ENCODE data around the gene CCDC178.

The CCDC178 gene

DNA sequence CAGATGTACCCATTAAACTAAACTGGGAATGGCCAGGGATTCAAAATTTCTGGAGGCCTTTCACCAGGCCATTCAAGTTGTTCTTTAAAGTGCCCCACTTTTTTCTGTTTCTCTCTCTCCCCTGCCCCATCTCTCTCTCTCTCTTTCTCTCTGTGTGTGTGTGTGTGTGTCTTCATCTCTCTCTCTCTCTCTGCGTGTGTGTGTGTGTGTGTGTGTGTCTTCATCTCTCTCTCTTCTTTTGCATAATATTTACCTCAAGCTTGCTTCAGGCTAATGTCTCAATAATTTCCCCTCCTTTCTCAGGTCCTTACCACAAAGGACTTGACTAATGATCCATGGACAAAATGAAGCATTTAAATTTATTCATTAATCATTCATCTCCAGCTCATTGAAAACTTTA is 503.5 kb downstream of the CCDC178 start:
- no peaks in the 10 kb centered on the region for H3K9me3 ChIP-seq (ENCODE audit: control insufficient read depth in 1 of 2, low read length in 2 of 2)
- no peaks in the 10 kb centered on the region for H3K4me1 ChIP-seq (ENCODE audit: control insufficient read depth in 1 of 2, insufficient read depth in 2 of 2, low read length in 2 of 2)
- H3K36me3 ChIP-seq (ENCODE audit: control insufficient read depth in 1 of 2, insufficient read depth in 2 of 2, low read length in 2 of 2), result no peaks in the 10 kb centered on the region
- H3K27ac ChIP-seq (ENCODE audit: low read length), result no peak overlapping the region
- no peak overlapping the region for H3K4me3 ChIP-seq (ENCODE audit: low read depth in 1 of 2, low read length in 2 of 2)
- H3K27me3 ChIP-seq (ENCODE audit: low read depth, low read length), result no peaks in the 10 kb centered on the region

DNA sequence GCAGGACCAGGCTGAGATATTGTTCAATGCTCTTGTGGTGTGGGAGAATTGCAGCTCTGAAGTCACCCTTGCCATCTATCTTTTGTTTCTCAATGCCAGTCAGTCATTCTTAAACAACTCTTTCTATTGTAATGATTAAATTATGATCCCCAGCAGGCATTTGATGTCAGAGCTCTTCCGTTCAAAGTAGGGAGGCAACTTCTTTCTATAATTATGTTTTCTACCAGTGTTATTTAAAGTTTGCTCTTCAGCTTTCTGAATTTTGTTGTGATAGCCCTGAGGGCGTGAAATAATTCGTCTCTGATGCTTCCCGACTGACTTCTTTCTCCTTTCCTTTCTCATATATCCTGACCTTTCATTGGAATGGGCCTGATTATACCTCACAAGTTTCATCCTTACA is 506.3 kb downstream of the CCDC178 start:
- no peaks in the 10 kb centered on the region for H3K4me1 ChIP-seq (ENCODE audit: control insufficient read depth in 1 of 2, insufficient read depth in 2 of 2, low read length in 2 of 2)
- no peak overlapping the region for H3K27ac ChIP-seq (ENCODE audit: low read length)
- H3K4me3 ChIP-seq (ENCODE audit: low read depth in 1 of 2, low read length in 2 of 2), result no peak overlapping the region
- no peaks in the 10 kb centered on the region for H3K27me3 ChIP-seq (ENCODE audit: low read depth, low read length)
- H3K36me3 ChIP-seq (ENCODE audit: control insufficient read depth in 1 of 2, insufficient read depth in 2 of 2, low read length in 2 of 2), result no peaks in the 10 kb centered on the region
- no peaks in the 10 kb centered on the region for H3K9me3 ChIP-seq (ENCODE audit: control insufficient read depth in 1 of 2, low read length in 2 of 2)

DNA sequence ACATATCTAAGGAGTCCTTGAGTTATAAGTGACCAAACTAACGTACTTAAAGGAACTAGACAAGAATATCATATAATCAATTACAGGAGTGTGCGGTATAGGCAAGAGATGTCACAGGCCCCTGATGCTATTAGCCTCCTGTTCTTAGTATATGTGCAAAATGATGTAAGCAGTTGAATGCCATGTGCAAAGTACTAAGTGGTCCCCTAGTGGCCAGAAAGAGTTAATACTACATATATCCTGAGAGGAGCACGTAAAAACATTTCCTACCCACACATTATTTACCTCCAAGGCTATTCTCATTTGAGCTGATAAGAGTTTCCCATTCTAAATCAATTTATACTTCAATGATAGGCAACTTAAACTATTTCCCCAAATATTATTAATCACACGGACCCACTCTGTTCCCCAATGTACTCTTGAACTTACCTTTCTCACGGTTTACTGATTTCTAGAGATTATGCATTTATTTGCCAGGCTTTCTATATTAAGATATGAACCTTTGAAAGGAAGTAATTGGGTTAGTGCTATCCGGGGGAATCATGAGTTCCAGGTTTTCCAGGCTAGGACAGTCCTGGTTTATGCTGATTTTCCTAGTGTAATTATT is 509.7 kb downstream of the CCDC178 start:
- Histone ChIP-seq H3K9me3 (ENCODE audit: control insufficient read depth in 1 of 2, low read length in 2 of 2) (no peaks in the 10 kb centered on the region), H3K27ac (ENCODE audit: low read length) (no peak overlapping the region), H3K4me1 (ENCODE audit: control insufficient read depth in 1 of 2, insufficient read depth in 2 of 2, low read length in 2 of 2) (no peaks in the 10 kb centered on the region), H3K4me3 (ENCODE audit: low read depth in 1 of 2, low read length in 2 of 2) (no peak overlapping the region), H3K27me3 (ENCODE audit: low read depth, low read length) (no peaks in the 10 kb centered on the region), H3K36me3 (ENCODE audit: control insufficient read depth in 1 of 2, insufficient read depth in 2 of 2, low read length in 2 of 2) (no peaks in the 10 kb centered on the region)

DNA sequence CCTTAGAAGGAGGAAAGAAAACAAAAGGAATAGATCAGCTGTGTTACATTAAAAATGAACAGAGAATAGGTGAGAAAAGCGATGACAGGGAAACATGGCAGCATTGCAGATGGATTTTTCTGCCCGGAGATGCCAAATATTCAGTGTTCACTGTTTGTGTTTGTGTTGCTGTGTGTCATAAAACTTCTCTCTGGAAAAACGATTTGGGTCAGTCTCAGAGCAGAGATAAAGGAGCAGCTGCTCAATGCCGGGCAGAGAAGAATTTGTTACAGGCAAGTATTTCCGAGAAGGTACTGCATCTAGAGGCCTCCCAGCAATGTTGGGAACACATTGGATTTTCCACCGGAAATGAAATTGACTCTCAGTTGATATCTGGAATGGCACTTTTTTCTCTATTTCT is 511.3 kb downstream of the CCDC178 start:
- Histone ChIP-seq H3K27ac (ENCODE audit: low read length) (no peak overlapping the region), H3K4me3 (ENCODE audit: low read depth in 1 of 2, low read length in 2 of 2) (no peak overlapping the region), H3K27me3 (ENCODE audit: low read depth, low read length) (no peaks in the 10 kb centered on the region), H3K36me3 (ENCODE audit: control insufficient read depth in 1 of 2, insufficient read depth in 2 of 2, low read length in 2 of 2) (no peaks in the 10 kb centered on the region), H3K4me1 (ENCODE audit: control insufficient read depth in 1 of 2, insufficient read depth in 2 of 2, low read length in 2 of 2) (no peaks in the 10 kb centered on the region), H3K9me3 (ENCODE audit: control insufficient read depth in 1 of 2, low read length in 2 of 2) (no peaks in the 10 kb centered on the region)

DNA sequence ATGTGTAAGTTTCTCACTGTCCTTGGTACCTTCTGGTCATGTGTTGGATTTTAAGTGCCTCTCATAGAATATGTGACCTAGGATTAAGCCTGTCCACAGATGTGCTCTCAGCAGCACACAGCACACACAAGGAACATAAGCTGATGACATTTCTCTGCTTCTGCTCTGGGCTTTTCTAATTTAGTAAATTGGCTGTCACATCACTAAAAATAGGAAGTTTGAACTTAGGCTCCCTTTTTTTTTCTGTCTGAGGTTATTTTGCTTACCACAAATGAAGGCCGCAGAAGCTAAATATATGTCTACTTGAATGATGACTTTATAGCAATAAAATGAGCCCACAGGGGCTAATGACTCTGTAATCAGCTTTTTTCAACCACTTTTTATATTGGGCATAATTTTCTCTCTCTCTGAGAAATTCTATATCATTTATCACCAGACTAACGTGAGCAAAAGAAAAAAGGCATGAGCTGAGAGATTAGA is 517.5 kb downstream of the CCDC178 start:
- Histone ChIP-seq H3K9me3 (ENCODE audit: control insufficient read depth in 1 of 2, low read length in 2 of 2) (no peaks in the 10 kb centered on the region), H3K27me3 (ENCODE audit: low read depth, low read length) (no peaks in the 10 kb centered on the region), H3K27ac (ENCODE audit: low read length) (no peak overlapping the region), H3K36me3 (ENCODE audit: control insufficient read depth in 1 of 2, insufficient read depth in 2 of 2, low read length in 2 of 2) (no peaks in the 10 kb centered on the region), H3K4me1 (ENCODE audit: control insufficient read depth in 1 of 2, insufficient read depth in 2 of 2, low read length in 2 of 2) (no peaks in the 10 kb centered on the region), H3K4me3 (ENCODE audit: low read depth in 1 of 2, low read length in 2 of 2) (no peak overlapping the region)

DNA sequence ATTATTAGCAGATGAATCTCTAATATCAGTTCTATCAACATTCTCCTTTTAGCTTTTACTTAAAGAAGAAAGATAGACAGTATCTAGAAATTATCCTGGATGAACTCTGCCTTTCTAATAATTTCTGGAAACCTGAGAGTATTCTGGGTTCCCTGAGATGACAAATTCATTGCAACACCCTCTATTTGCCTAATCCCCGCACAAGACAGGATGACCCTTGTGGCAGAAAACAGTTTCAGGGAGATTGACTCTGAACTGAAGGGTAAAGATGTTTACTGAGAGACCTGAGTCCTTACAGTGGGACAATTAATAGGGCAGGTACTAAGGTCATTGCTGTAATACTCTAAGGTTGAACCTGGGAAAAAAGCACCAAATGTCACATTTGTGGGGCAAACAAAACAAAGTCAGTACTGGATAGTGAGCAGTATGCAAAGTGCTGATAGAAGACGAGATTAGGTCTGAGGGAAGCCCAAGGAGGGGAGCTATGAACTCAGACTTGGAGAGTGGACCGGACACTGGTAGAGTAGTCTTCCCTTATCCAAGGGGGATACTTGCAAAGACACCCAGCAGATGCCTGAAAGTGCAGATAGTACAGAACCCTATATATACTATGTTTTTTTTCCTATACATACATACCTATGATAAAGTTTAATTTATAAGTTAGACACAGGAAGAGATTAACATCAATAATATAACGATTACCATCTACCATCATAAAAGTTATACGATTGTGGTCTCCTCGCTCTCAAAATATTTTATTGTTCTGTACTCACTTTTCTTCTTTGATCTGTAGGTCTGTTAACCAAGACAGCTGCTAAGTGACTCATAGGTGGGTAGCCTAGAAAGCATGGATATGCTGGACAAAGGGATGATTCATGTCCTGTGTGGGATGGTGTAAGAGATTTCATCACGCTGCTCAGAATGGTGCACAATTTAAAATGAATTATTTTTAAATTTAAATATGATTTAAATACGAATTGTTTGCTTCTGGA is 519.4 kb downstream of the CCDC178 start:
- Histone ChIP-seq H3K9me3 (ENCODE audit: control insufficient read depth in 1 of 2, low read length in 2 of 2) (no peaks in the 10 kb centered on the region), H3K36me3 (ENCODE audit: control insufficient read depth in 1 of 2, insufficient read depth in 2 of 2, low read length in 2 of 2) (no peaks in the 10 kb centered on the region), H3K4me1 (ENCODE audit: control insufficient read depth in 1 of 2, insufficient read depth in 2 of 2, low read length in 2 of 2) (no peaks in the 10 kb centered on the region), H3K27me3 (ENCODE audit: low read depth, low read length) (no peaks in the 10 kb centered on the region), H3K27ac (ENCODE audit: low read length) (no peak overlapping the region), H3K4me3 (ENCODE audit: low read depth in 1 of 2, low read length in 2 of 2) (no peak overlapping the region)

DNA sequence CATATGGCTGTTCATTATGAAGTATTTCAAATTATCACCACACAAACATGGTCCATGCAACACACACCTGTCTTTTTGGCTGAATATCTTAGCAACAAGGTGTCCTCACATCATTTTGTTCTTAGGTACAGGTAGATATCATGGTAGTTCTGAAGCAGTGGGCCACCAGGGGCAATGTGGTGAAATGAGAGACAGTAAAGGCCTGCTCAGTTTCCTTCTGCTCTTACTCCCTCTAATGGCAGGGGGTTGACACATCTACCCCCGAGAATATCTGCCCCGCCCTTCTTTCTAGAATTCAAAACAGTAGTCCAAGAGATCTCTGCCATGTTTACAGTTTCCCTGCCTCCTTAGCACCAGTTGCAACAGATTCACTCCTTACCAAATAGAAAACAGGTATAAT is 520.7 kb downstream of the CCDC178 start:
- Histone ChIP-seq H3K27ac (ENCODE audit: low read length) (no peak overlapping the region), H3K27me3 (ENCODE audit: low read depth, low read length) (no peaks in the 10 kb centered on the region), H3K36me3 (ENCODE audit: control insufficient read depth in 1 of 2, insufficient read depth in 2 of 2, low read length in 2 of 2) (no peaks in the 10 kb centered on the region)

DNA sequence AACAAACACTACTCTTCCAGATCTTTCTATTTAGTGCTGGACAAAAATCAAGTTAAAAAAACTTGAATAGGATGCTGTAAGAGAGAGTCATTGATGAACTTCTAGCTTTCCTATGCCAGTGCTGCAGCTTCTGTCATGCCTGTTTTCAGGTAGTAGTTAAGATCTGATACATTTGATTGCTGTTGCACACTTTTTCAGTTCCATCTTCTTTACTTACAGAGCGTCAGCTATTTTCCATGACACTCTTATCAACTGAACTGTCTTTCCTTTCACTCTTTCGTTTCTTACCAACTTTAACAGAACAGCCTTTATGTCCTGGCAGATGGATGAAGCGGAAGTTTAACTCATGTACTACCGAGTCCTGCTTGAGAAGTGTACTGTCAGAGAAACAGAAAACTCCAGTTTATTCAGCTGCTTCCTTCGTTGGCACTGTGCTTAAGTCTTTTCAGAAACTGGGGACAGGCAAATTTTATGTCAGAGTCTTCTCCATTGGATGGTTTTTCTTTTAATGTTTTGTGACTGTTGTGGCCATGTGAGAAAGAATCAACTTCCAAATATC is 521.8 kb downstream of the CCDC178 start:
- H3K27me3 ChIP-seq (ENCODE audit: low read depth, low read length), result no peaks in the 10 kb centered on the region
- no peaks in the 10 kb centered on the region for H3K4me1 ChIP-seq (ENCODE audit: control insufficient read depth in 1 of 2, insufficient read depth in 2 of 2, low read length in 2 of 2)
- no peaks in the 10 kb centered on the region for H3K36me3 ChIP-seq (ENCODE audit: control insufficient read depth in 1 of 2, insufficient read depth in 2 of 2, low read length in 2 of 2)
- no peak overlapping the region for H3K4me3 ChIP-seq (ENCODE audit: low read depth in 1 of 2, low read length in 2 of 2)
- H3K9me3 ChIP-seq (ENCODE audit: control insufficient read depth in 1 of 2, low read length in 2 of 2), result no peaks in the 10 kb centered on the region
- H3K27ac ChIP-seq (ENCODE audit: low read length), result no peak overlapping the region

More for the DNA sequence above, 520.7 kb downstream of the CCDC178 start:
- Histone ChIP-seq H3K4me1 (ENCODE audit: control insufficient read depth in 1 of 2, insufficient read depth in 2 of 2, low read length in 2 of 2) (no peaks in the 10 kb centered on the region), H3K9me3 (ENCODE audit: control insufficient read depth in 1 of 2, low read length in 2 of 2) (no peaks in the 10 kb centered on the region), H3K4me3 (ENCODE audit: low read depth in 1 of 2, low read length in 2 of 2) (no peak overlapping the region)

DNA sequence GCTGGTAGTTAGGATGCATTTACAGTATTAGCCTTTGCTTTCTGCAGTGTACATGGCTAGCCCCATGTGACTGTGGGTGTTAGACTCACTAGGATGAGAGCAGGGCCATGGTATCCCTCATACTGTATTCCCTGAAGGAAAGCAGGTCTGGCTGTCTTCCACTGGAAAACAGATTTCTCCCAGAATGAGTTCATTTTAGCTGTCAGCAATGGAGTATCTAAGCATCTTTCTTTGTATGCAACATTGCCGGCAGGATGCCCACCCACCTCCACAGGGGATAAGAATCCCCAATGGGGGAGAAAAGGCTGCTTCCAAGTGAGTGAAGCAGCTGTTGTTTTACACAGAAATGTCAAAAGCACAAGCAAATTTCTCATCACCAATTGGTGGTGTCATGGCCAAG is 525.0 kb downstream of the CCDC178 start:
- no peak overlapping the region for H3K4me3 ChIP-seq (ENCODE audit: low read depth in 1 of 2, low read length in 2 of 2)
- H3K27ac ChIP-seq (ENCODE audit: low read length), result no peak overlapping the region
- H3K36me3 ChIP-seq (ENCODE audit: control insufficient read depth in 1 of 2, insufficient read depth in 2 of 2, low read length in 2 of 2), result no peaks in the 10 kb centered on the region
- no peaks in the 10 kb centered on the region for H3K27me3 ChIP-seq (ENCODE audit: low read depth, low read length)
- H3K4me1 ChIP-seq (ENCODE audit: control insufficient read depth in 1 of 2, insufficient read depth in 2 of 2, low read length in 2 of 2), result no peaks in the 10 kb centered on the region
- no peaks in the 10 kb centered on the region for H3K9me3 ChIP-seq (ENCODE audit: control insufficient read depth in 1 of 2, low read length in 2 of 2)

DNA sequence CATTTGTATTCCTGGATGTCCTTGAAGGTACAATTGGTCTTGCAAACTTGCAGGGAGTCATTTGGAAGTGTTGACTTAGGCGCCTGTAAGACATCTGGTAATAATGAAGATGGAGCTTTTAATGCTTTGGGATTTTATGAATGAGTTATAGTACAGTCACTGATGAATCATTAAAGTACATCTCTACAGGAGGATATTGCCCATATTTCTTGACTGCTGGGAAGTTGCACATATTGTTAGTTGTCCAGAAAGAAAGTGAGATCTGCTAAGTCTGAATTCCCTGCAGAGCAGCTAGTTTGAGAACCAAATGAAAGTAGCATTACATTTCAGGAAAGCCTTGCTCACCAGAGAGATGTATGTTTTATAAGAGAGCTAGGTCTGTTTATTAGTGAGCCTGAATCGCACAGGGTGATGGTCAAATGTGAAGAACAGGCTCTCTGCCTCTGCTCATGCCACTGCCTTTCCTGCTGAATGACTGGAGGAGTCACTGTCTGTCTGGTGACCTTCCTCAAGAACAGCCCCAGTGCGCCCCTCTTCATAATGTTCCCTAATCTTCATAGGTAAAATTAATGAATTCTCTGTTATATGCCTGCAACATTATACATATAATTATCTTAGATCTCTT is 528.7 kb downstream of the CCDC178 start:
- Histone ChIP-seq H3K4me3 (ENCODE audit: low read depth in 1 of 2, low read length in 2 of 2) (no peak overlapping the region), H3K36me3 (ENCODE audit: control insufficient read depth in 1 of 2, insufficient read depth in 2 of 2, low read length in 2 of 2) (no peaks in the 10 kb centered on the region), H3K27me3 (ENCODE audit: low read depth, low read length) (no peaks in the 10 kb centered on the region), H3K27ac (ENCODE audit: low read length) (no peak overlapping the region), H3K9me3 (ENCODE audit: control insufficient read depth in 1 of 2, low read length in 2 of 2) (no peaks in the 10 kb centered on the region), H3K4me1 (ENCODE audit: control insufficient read depth in 1 of 2, insufficient read depth in 2 of 2, low read length in 2 of 2) (no peaks in the 10 kb centered on the region)

DNA sequence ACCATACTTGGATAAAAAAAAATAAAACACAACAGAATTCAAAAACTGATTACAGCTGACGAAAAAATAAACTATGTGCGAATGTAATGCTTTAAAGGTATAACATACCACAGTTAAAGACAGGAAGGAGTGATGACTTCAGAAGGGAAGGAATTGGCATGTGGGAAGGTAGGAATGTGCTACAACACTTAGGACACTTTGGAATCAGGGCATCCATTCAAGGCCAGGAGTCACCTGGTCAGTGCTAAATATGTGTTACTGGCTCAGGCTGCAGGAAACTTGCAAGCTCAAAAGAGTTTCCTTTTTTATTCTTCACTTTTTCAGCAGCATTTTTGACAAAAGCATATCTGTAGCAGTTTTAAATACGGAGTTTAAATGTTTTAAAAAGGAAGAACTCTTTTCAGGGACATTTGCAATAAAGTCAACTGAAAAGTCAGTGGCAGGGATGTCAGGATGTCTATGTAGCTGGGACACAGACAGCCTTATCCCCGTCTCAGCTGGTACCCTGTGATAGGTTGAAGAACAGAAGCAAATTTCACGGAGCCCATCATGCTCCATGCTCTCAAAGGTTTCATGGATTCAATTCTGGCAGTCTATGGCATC is 529.7 kb downstream of the CCDC178 start:
- H3K4me1 ChIP-seq (ENCODE audit: control insufficient read depth in 1 of 2, insufficient read depth in 2 of 2, low read length in 2 of 2), result no peaks in the 10 kb centered on the region
- no peak overlapping the region for H3K4me3 ChIP-seq (ENCODE audit: low read depth in 1 of 2, low read length in 2 of 2)
- no peaks in the 10 kb centered on the region for H3K9me3 ChIP-seq (ENCODE audit: control insufficient read depth in 1 of 2, low read length in 2 of 2)
- H3K27ac ChIP-seq (ENCODE audit: low read length), result no peak overlapping the region
- H3K27me3 ChIP-seq (ENCODE audit: low read depth, low read length), result no peaks in the 10 kb centered on the region
- no peaks in the 10 kb centered on the region for H3K36me3 ChIP-seq (ENCODE audit: control insufficient read depth in 1 of 2, insufficient read depth in 2 of 2, low read length in 2 of 2)
